NCI-H526 treated with DMSO at 0.1 percent for 48 hours (cell line): ENCODE data around the gene KY.

Experiments
- DNase-seq: peaks from one replicate; lab custom pipeline; 2025; lab: John Stamatoyannopoulos, UW

The KY gene

GRCh38 chr3:134672571-134672970 is 21.7 kb upstream of the KY start:
- DNase-seq: no peak

DNA sequence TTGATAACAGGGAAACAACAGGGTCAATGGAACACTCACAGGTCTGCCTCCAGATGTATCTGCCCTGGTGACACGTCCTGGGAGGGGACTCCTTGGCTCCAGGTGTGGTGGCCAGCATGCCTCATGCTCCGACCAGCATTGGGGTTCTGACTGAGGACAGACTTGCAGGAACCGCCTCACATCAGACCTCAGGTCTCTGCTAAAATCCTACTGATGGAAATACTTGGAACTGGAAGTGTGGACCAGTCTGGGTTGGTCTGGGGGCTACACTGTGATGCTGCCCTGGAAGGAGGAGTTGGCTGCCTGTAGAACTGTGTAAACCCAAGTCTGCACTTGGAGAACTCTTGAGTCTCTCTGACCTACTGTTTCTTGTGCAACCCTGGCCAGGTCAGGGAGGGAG is 17.1 kb upstream of the KY start:
- no peak for DNase-seq

- DNase-seq: no peak
Observed at GRCh38 chr3:134667406-134667805, 16.6 kb upstream of the KY start.

GRCh38 chr3:134666885-134667284 is 16.1 kb upstream of the KY start:
- DNase-seq: no peak

DNA sequence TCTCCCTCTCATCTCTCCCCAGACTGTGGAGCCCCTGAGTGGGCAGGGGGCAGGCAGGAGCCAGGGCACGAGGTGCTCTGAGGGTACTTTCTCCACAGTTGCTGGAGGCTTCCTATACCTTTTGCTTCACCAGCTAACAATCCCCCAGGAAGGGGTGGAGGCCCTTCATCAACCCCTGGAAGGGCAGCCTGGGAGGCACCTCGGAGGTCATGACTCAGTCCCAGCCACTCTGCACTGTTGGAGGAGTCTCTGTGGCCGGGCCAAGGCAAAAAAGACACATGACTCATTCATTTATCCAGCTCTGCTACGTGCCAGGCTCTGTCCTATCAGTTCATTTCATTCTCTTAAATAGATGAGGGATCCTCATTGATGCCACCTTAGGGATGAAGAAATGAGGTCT is 15.6 kb upstream of the KY start:
- no peak for DNase-seq

DNA sequence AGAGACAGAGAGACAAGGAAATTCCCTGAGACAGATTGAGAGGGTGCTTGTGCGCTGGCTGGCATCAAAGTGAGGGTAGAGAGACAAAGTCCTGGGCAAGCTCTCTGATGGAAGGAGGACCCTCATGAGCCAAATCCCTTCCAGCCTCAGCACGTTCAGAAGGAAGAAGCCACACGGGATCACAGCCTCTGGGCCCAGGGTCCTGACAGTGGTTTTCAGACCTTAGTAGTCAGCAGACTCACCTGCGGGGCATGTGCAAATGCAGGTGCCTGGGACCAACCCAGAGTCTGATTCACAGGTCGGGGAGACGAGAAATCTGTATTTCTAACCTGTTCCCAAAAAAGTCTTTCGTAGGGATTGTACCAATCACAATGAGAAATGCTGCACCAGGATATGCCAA is 15.2 kb upstream of the KY start:
- no peak for DNase-seq

GRCh38 chr3:134665243-134665642 is 14.4 kb upstream of the KY start:
- no peak for DNase-seq

GRCh38 chr3:134663721-134664456 is 13.1 kb upstream of the KY start:
- no peak for DNase-seq

DNA sequence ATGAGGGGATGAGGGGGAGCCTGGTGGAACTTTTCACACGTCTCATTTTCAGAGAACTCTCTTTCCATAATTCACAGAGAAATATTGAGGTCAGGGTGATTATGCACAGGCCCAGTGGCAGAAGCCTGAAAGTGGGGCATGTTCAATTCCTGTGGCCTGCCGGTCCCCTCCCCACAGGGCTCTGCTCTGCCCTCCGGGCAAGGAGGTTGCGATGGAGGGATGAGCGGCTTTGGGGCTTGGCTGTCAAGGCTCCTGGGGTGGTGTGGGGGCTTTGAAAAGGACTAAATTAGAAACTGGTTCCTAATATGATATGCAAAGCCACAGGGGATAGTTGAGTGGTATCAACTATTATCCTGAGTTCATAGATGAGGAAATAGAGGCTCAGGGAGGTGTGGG is 9.2 kb upstream of the KY start:
- no peak for DNase-seq

- no peak for DNase-seq
Observed at GRCh38 chr3:134659391-134660045, 8.7 kb upstream of the KY start.

DNA sequence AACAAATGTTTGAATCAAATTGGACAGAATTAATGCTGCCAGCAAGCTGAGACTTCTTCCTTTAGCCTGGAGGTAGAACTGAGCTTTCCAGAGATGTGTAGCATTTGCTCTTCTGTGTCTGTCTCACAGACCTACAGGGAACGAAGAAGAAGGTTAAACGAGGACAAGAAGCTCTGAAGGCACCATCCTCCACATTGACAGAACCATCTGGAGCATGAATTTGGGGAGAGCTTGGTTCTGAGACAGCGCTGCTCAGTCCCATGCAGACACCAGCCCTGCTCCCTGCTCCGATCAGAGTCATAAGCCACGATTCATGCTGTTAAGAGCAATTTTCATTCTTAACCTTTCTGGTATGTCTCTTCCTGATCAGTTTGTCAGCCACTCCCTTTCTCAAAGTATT is 7.7 kb upstream of the KY start:
- DNase-seq: no peak

DNA sequence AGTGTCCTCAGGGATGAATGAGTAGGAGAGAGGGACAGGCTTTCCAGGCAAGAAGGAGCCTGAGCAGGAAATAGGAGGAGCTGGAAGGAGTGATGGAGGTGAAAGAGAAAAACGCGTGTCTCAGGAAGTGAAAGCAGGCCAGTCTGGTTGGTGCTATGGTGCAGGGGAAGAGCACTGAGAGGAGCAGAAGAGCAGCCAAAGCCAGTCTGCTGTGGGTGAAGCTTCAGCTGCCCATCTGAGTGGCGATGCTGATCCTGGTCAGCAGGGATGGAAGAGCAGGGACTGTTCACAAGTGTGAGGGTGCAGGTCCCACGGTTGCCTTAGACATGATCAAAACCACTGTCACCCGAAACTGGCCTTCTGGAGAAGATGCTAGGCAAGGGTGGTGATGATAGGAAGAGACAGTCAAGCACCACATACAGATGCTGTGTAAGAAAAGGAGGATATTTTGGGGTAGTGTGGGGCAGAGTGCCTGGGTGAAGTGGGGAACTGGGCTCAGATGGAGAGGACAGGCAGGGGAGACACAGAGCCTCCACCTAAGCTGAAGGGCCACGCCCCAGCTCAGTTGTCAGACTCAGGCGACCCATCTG is 5.5 kb upstream of the KY start:
- DNase-seq: no peak

DNA sequence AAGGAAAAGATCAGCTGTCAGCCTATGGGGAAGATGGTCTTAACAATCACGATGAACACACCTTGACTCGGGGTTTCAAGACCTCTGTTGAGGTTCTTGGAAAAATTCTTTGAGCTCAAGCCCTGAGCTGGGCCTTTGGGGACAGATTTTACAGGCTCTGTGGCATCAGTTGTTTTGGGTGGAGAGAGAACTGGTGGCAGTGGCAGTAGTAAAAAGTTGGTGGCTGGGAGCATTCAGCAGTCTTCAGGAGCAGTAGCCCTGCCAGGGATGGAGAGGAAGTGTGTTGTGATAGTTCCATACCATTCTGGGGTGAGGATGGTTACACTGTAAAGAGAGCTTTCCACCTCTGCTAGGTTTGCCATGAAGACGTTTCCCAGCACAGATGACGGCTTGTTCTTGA is 4.9 kb upstream of the KY start:
- DNase-seq: no peak

DNA sequence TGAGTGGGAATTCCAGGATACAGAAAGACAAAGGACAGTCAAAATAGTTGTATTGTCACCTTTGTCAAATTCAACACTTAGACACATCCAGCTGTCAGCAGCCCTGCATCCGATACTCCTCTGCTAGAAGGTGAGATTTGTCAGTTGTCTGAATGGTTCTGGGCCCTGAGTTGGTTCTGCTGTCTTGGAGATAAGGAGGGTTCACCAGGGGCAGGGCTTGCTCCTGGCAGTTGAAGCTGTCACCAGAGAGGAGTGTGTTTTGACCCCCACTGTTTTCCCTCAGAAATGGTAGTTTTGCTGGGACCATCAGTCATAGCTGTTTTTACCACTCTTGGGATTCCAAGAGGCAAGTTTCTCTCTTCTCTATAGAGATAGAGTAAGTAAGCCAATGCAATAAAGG is 3.2 kb upstream of the KY start:
- no peak for DNase-seq

DNA sequence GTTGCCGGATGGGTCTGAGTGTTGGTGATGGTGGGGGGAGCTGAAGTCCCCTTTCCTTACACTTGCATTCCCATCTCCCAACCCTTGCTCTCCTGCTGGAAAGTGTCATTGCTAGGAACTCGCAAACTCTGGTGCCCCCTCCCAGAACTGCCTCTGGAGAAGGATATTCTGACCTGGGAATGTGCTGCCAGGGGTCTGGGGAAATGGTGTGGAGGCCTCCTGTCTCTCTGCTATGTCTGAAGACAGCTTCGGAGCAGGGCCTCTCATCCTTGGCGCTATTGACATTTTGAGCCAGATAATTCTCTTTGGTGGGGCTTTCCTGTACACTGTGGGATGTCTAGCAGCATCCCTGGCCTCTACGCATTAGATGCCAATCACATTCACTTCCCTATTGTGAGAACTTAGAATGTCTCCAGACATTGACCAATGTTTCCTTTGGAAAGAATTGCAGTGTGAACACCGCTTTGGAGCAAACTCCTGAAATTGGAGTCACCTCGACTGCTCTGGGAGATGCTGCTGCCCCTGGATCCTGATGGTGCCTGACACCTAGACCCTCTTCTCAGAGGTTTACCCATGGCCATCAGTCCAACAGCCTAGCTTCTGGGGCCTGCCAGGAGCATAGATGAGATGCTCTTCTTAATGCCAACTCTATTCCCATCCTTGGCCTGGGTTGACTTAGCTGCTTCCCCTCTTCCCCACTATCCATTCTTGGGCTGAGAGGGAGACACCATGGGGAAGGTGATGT is 2.2 kb upstream of the KY start:
- no peak for DNase-seq

DNA sequence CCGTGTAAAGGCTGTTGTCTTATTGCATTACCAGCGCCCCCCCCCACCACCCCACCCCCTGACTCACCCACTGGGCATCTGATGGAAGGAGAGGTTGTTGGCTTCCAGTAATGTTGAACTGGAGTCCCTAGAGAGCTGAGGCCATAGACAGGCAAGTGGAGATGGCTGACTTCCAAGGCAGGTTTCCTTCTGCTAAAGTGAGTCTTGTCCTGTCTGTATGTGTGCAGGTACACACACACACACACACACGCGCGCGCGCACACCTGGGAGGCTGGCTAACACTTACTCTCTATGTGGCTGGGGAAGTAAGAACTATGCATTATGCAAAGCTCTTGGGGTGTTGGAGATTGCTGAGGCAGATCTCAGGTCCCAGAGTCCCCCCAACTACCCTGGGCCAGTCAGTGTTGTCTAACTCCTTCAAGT is 1.6 kb upstream of the KY start:
- DNase-seq: peak; percentile 7

GRCh38 chr3:134651347-134652041 is 672 bp upstream of the KY start:
- DNase-seq: no peak

GRCh38 chr3:134649106-134649705 is 1.6 kb downstream of the KY start:
- no peak for DNase-seq

DNA sequence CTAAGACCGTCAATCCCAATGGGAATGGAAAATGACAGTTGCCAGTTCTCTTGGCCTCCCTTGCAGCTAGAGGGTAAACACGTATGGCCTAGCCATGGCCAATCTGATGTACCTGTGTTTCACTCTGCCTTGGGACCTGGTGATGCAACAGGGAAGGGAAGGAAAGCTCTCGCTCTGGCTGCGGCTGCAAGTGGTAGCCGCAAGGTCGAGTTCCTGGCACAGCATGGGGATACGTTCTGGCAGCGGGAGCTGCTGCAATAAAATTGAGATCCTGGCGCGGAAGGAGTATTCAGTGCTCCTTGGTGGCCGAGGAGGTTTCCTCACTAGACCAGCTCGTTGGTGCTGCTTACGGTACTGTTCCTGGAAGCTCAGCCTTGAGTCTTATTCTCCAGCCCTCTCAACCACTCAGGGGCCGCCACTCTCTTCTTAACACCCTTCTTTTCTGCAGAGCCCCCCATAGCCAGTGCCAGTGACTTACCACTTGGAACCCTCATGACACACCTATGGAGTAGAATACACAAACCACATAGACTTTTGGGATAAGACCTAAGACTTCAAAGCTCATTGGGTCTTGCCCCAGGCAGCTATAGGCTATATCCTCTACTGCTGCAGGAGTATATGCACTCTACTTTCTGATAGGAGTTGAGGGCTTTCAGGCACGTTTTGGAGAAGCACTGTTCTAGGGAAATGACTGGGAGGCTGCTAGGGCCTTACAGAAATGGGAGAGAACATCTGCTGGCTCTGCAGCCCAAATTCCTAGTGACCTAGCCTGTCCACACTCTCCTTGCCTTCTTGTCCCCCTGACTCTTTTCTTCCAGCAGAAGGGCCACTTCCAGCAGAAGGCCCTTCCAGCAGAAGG is 2.7 kb downstream of the KY start:
- no peak for DNase-seq

DNA sequence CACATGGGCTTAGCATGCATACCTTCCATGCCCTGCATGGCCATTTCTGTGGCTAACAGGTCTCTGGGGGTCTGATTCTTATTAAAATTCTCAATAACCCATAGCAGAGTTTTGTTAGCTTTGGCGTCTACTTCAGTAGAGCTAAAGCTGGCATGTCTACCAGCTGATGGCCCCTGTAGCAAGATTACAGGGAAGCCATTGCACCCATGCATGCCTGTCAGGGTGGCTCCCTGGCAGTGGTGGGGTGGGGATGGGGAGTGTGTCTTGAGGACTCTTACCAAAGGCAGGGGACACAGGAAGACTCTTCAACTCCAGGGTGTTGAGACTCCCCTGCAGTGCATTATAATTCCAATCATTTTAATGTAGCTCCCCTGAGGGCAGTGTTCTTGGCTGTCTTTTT is 4.7 kb downstream of the KY start:
- no peak for DNase-seq

DNA sequence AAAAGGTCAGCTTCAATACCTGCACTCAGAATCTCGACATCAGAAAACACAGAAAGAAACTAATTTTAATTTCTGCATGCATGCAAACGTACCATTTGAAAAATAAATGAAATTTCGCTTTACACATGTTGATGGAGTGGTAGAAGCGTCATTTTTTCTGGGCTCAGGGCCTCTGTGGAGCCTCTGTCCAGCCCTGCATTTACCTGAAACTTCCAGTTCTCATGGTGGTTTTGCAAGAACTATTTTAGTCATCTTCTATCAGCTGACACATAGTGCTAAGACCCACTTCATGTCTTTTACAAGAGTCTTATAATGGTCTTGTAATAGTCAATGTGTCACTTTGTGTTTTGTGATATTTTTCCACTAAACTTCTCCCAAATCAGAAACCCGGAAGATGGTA is 5.3 kb downstream of the KY start:
- DNase-seq: no peak
